Nasal cavity respiratory epithelium epithelial cell of viscerocranial mucosa (primary cell): ENCODE results near the gene AKR1C3. TPM values are rescaled to one million over a fixed set of nuclear protein-coding genes. Genes with fewer than 3 reads are reported as not detected.

Experiments
- total RNA-seq: library from RNA; depleted of rRNA; stranded (reverse); fragments of >200 nt; gene quantifications from 2 replicates; pipeline ENCODE4 v1.2.3, GENCODE V29; 2014

Gene AKR1C3
- 16.7 and 149 TPM in 2 replicates for total RNA-seq

GRCh38 chr10:5094265-5095205 is at the start of gene AKR1C3:
Gene AKR1C3 (plus strand): TSS chr10:5094414. CDS start chr10:5094445, 31 bp downstream.

Other genes starting within 250 kb of the AKR1C3 start
- 33.2 and 42.7 TPM in 2 replicates for gene AKR1C1, start 131.0 kb upstream of the AKR1C3 start, total RNA-seq
- 49.2 and 256 TPM in 2 replicates for gene AKR1C2, start 90.6 kb upstream of the AKR1C3 start, total RNA-seq
- gene AKR1C8, start 90.7 kb downstream of the AKR1C3 start, total RNA-seq = not detected in 2 replicates
- not detected in 2 replicates for gene AKR1C4, start 102.4 kb downstream of the AKR1C3 start, total RNA-seq